ENCODE measurements around the gene SCG5.

Gene SCG5

GRCh38 chr15:32729700-32730395 is 88.3 kb downstream of the SCG5 start:
- no peak for DNase-seq

GRCh38 chr15:32730677-32731654 is 89.5 kb downstream of the SCG5 start:
- DNase-seq, result no peak

GRCh38 chr15:32732574-32733157 is 91.2 kb downstream of the SCG5 start:
- no peak for DNase-seq

GRCh38 chr15:32733281-32733680 is 91.8 kb downstream of the SCG5 start:
- no peak for DNase-seq

GRCh38 chr15:32735989-32736700 is 94.6 kb downstream of the SCG5 start:
- no peak for DNase-seq

GRCh38 chr15:32736701-32737061 is 95.2 kb downstream of the SCG5 start:
- no peak for DNase-seq

GRCh38 chr15:32737304-32737703 is 95.8 kb downstream of the SCG5 start:
- no peak for DNase-seq

GRCh38 chr15:32738666-32739065 is 97.2 kb downstream of the SCG5 start:
- no peak for DNase-seq

- no peak for DNase-seq
Measured at GRCh38 chr15:32739522-32740063, 98.1 kb downstream of the SCG5 start.

- no peak for DNase-seq
Measured at GRCh38 chr15:32743411-32744140, 102.1 kb downstream of the SCG5 start.

GRCh38 chr15:32746116-32746857 is 104.8 kb downstream of the SCG5 start:
- DNase-seq, result no peak

Data from T1000 (cell line).